ENCODE results near the gene OR4N5. TPM values are rescaled to one million over a fixed set of nuclear protein-coding genes. Genes with fewer than 3 reads are reported as not detected.

OR4N5 gene, protein sequence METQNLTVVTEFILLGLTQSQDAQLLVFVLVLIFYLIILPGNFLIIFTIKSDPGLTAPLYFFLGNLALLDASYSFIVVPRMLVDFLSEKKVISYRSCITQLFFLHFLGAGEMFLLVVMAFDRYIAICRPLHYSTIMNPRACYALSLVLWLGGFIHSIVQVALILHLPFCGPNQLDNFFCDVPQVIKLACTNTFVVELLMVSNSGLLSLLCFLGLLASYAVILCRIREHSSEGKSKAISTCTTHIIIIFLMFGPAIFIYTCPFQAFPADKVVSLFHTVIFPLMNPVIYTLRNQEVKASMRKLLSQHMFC
- not detected in 5 replicates for total RNA-seq (2022; extraction: Qiagen RNA extraction)

GRCh38 chr14:20138520-20138919, at the start of gene OR4N5:
Gene OR4N5, plus strand, starts transcription at chr14:20138820. Its CDS starts 4,916 bp downstream, at chr14:20143736.

DNA sequence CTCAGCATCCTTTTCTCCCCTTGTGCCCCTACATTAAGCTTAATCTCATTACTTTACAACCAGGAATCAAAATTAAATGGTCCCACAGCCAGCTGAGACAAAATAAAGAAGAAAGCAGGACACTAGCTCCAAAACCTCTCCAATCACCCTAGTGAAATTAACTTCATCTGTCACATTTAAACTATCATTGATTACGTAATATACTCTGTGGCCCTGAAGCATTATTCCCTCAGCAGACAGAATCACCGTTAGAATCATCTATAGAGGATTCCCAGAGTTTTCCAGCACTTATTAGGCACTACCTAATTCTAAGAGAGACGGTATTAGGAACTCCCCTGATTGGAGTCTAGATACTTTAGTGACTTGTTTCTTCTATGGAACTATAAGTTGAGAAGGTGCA, 28.2 kb upstream of the OR4N5 start, which contains the start of gene OR4K17:
Gene OR4K17 (plus strand): TSS at position 302 of the 400 bp plus-strand sequence. CDS start 6,761 bp downstream, outside the sequence.

GRCh38 chr14:20190596-20190995, 52.0 kb downstream of the OR4N5 start, which contains the start of gene OR11G2:
Gene OR11G2, plus strand, starts transcription at chr14:20190896. Its CDS starts 6,542 bp downstream, at chr14:20197438.

Other genes with a start within 250 kb of the OR4N5 start
- gene OR4K5, start 218.2 kb upstream of the OR4N5 start, total RNA-seq (2022; extraction: Qiagen RNA extraction): not detected in 5 replicates
- not detected in 5 replicates for gene OR4K1, start 207.9 kb upstream of the OR4N5 start, total RNA-seq (2022; extraction: Qiagen RNA extraction)
- not detected in 5 replicates for gene OR4K15, start 163.2 kb upstream of the OR4N5 start, total RNA-seq (2022; extraction: Qiagen RNA extraction)
- gene OR4Q2, start 136.7 kb upstream of the OR4N5 start, total RNA-seq (2022; extraction: Qiagen RNA extraction): not detected in 5 replicates
- not detected in 5 replicates for gene OR4K14, start 119.5 kb upstream of the OR4N5 start, total RNA-seq (2022; extraction: Qiagen RNA extraction)
- gene OR4K13, start 102.8 kb upstream of the OR4N5 start, total RNA-seq (2022; extraction: Qiagen RNA extraction): not detected in 5 replicates
- gene OR4L1, start 78.8 kb upstream of the OR4N5 start, total RNA-seq (2022; extraction: Qiagen RNA extraction): not detected in 5 replicates
- gene OR4K17, start 28.1 kb upstream of the OR4N5 start, total RNA-seq (2022; extraction: Qiagen RNA extraction): not detected in 5 replicates
- gene OR11G2, start 52.1 kb downstream of the OR4N5 start, total RNA-seq (2022; extraction: Qiagen RNA extraction): not detected in 5 replicates
- not detected in 5 replicates for gene OR11H6, start 84.9 kb downstream of the OR4N5 start, total RNA-seq (2022; extraction: Qiagen RNA extraction)
- gene OR11H7, start 90.2 kb downstream of the OR4N5 start, total RNA-seq (2022; extraction: Qiagen RNA extraction): not detected in 5 replicates
- gene OR11H4, start 100.5 kb downstream of the OR4N5 start, total RNA-seq (2022; extraction: Qiagen RNA extraction): not detected in 5 replicates
- gene TTC5, start 167.1 kb downstream of the OR4N5 start, total RNA-seq (2022; extraction: Qiagen RNA extraction): 17.8 to 30.0 TPM (median 20.0 TPM) in 5 replicates
- gene CCNB1IP1, start 194.5 kb downstream of the OR4N5 start, total RNA-seq (2022; extraction: Qiagen RNA extraction): 39.2 to 48.8 TPM (median 42.7 TPM) in 5 replicates
- gene PARP2, start 204.8 kb downstream of the OR4N5 start, total RNA-seq (2022; extraction: Qiagen RNA extraction): 20.0 to 27.3 TPM (median 21.1 TPM) in 5 replicates

Measured in A549 treated with CORT108297 at 1 μM for 4 hours (cell line).